ENCODE measurements around the gene STK4.
"Not testable (repeated sequence)": the region's sequence is repeated elsewhere in the genome, so short reads cannot be mapped to it uniquely, and the experiment has no call there.

STK4 gene

GRCh38 chr20:45055056-45055455, 88.7 kb downstream of the STK4 start:
- no peak for DNase-seq (ENCODE audit: low read depth)

- no peak for DNase-seq (ENCODE audit: low read depth)
These were observed 90.3 kb downstream of the STK4 start for GRCh38 chr20:45056473-45057173.

GRCh38 chr20:45058168-45058850, 92.0 kb downstream of the STK4 start:
- DNase-seq (ENCODE audit: low read depth) = no peak

- DNase-seq (ENCODE audit: low read depth) = no peak
These were observed 92.9 kb downstream of the STK4 start for GRCh38 chr20:45059022-45059728.

GRCh38 chr20:45060294-45060693, 94.0 kb downstream of the STK4 start:
- DNase-seq (ENCODE audit: low read depth) = no peak

GRCh38 chr20:45061244-45061643, 94.9 kb downstream of the STK4 start:
- DNase-seq (ENCODE audit: low read depth) = no peak

GRCh38 chr20:45063107-45063506, 96.8 kb downstream of the STK4 start:
- DNase-seq (ENCODE audit: low read depth) = not testable (repeated sequence)

- no peak for DNase-seq (ENCODE audit: low read depth)
These were observed 98.5 kb downstream of the STK4 start for GRCh38 chr20:45064812-45065211.

- no peak for DNase-seq (ENCODE audit: low read depth)
These were observed 100.1 kb downstream of the STK4 start for GRCh38 chr20:45066372-45066771.

- no peak for DNase-seq (ENCODE audit: low read depth)
These were observed 100.8 kb downstream of the STK4 start for GRCh38 chr20:45067087-45067486.

- DNase-seq (ENCODE audit: low read depth) = no peak
These were observed 101.2 kb downstream of the STK4 start for GRCh38 chr20:45067558-45067957.

GRCh38 chr20:45069261-45069660, 102.9 kb downstream of the STK4 start:
- DNase-seq (ENCODE audit: low read depth) = no peak

GRCh38 chr20:45070932-45071632, 104.8 kb downstream of the STK4 start:
- no peak for DNase-seq (ENCODE audit: low read depth)

- no peak for DNase-seq (ENCODE audit: low read depth)
These were observed 105.8 kb downstream of the STK4 start for GRCh38 chr20:45072066-45072465.

GRCh38 chr20:45073221-45073620, 106.9 kb downstream of the STK4 start:
- no peak for DNase-seq (ENCODE audit: low read depth)

GRCh38 chr20:45077559-45077958, 111.2 kb downstream of the STK4 start:
- DNase-seq (ENCODE audit: low read depth) = no peak

- DNase-seq (ENCODE audit: low read depth) = no peak
These were observed 114.7 kb downstream of the STK4 start for GRCh38 chr20:45080867-45081624.

- DNase-seq (ENCODE audit: low read depth) = no peak
These were observed 116.2 kb downstream of the STK4 start for GRCh38 chr20:45082468-45082867.

- no peak for DNase-seq (ENCODE audit: low read depth)
These were observed 116.8 kb downstream of the STK4 start for GRCh38 chr20:45083127-45083526.

GRCh38 chr20:45085289-45085688, 119.0 kb downstream of the STK4 start:
- no peak for DNase-seq (ENCODE audit: low read depth)

GRCh38 chr20:45085867-45086266, 119.6 kb downstream of the STK4 start:
- DNase-seq (ENCODE audit: low read depth) = no peak
